Measurements from ENCODE around the gene PLCL2. TPM values are rescaled to one million over a fixed set of nuclear protein-coding genes. Genes with fewer than 3 reads are reported as not detected.

Gene PLCL2
- total and polyA plus RNA-seq, 2 donors (not counting 1 experiment from before 2014, with no cell fraction given): 4.0 to 11.9 TPM

DNA sequence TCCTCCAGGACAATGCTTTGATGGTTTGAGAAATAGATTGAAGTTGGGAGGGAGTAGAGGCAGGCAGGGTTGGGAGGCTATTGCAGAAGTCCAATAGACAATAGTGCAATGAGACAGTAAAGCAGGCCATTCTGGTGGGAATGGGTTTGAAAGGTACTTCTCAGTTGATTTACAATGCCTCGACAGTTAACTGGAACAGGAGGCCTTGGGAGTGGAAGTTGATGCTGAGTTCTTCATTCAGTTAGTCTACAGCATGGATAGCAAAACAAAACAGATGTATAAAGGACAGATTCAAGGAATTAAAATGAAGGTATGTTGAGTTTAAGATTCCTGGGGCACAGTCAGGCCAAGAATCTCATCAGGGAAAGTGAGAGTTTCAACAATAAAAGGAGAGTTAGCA, 6.8 kb upstream of the PLCL2 start:
- Histone ChIP-seq H3K36me3 (ENCODE audit: control insufficient read depth, insufficient read depth, low read length) (no peaks in the 10 kb centered on the region), H3K4me2 (ENCODE audit: extremely low read depth, insufficient read depth, low read length) (no peak overlapping the region), H3K79me2 (ENCODE audit: control insufficient read depth, insufficient read depth, low read length) (no peaks in the 10 kb centered on the region), H3K9me3 (ENCODE audit: control insufficient read depth, insufficient read depth, low read depth, low read length) (no peaks in the 10 kb centered on the region), H2AFZ (ENCODE audit: low read length) (no peak overlapping the region), H3K4me3 (replicated peaks in 1 of 4; ENCODE audit: control extremely low read depth in 1 of 4, insufficient read depth in 1 of 4, low read depth in 3 of 4, low read length in 4 of 4) (no peak overlapping the region), H3K4me1 (ENCODE audit: control insufficient read depth, extremely low read depth, insufficient read depth, low read length) (no peaks in the 10 kb centered on the region), H4K20me1 (ENCODE audit: control insufficient read depth, extremely low read depth, insufficient read depth, low read length) (no peaks in the 10 kb centered on the region), H3K27ac (ENCODE audit: insufficient read depth, low read length) (no peak overlapping the region), H3K9ac (ENCODE audit: insufficient read depth, low read length) (no peak overlapping the region), H3K27me3 (ENCODE audit: control insufficient read depth, insufficient read depth, low read length) (no peaks in the 10 kb centered on the region)
- TF ChIP-seq EZH2 (IDR thresholded peaks at IDR 0.05; ENCODE audit: low read length, missing control alignments): no peak
- TF ChIP-seq, protein P1, sequence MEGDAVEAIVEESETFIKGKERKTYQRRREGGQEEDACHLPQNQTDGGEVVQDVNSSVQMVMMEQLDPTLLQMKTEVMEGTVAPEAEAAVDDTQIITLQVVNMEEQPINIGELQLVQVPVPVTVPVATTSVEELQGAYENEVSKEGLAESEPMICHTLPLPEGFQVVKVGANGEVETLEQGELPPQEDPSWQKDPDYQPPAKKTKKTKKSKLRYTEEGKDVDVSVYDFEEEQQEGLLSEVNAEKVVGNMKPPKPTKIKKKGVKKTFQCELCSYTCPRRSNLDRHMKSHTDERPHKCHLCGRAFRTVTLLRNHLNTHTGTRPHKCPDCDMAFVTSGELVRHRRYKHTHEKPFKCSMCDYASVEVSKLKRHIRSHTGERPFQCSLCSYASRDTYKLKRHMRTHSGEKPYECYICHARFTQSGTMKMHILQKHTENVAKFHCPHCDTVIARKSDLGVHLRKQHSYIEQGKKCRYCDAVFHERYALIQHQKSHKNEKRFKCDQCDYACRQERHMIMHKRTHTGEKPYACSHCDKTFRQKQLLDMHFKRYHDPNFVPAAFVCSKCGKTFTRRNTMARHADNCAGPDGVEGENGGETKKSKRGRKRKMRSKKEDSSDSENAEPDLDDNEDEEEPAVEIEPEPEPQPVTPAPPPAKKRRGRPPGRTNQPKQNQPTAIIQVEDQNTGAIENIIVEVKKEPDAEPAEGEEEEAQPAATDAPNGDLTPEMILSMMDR (conservative IDR thresholded peaks at IDR 0.05 in 1 of 2, IDR thresholded peaks at IDR 0.05 in 1 of 2; ENCODE audit: low read depth in 1 of 2, low read length in 2 of 2): no peak
- DNase-seq (ENCODE audit: low read depth in 2 of 2): no peak

DNA sequence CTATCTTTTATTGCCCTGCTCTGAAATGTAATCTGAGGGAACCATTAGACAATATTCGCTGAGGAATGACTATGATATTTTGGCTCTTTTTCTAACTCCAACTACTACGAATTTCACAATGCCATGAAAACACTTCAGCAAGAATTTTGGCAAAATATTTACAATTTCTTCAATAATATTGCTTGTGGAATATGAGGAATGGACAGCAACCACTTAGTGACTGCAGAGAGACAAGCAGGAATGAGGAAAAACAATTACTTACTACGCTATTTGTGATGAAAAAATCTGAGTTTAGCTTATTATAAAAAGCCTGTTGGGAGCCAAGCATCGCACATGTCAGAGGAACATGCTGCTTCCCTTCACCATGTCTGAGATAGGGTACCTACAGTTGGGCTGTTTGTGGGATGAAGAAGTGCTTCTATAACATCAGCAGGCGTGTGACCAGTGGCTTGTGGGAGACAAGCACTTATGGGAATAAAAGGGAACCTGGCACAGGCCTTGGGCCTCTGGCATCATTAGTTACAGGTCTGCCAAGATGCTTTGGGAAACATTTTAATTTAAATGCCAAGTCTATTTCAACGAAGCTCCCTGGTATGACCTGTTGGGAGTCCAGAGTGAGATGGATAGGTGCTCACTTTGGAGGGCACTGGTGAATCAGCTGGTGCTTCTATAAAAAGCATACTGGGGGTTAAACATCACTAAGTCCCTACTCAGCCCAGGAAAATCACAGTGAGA, 2.7 kb upstream of the PLCL2 start:
- Histone ChIP-seq H4K20me1 (ENCODE audit: control insufficient read depth, extremely low read depth, insufficient read depth, low read length) (no peaks in the 10 kb centered on the region), H2AFZ (ENCODE audit: low read length) (no peak overlapping the region), H3K27me3 (ENCODE audit: control insufficient read depth, insufficient read depth, low read length) (no peaks in the 10 kb centered on the region), H3K9ac (ENCODE audit: insufficient read depth, low read length) (no peak overlapping the region), H3K4me3 (replicated peaks in 1 of 4; ENCODE audit: control extremely low read depth in 1 of 4, insufficient read depth in 1 of 4, low read depth in 3 of 4, low read length in 4 of 4) (no peak overlapping the region), H3K79me2 (ENCODE audit: control insufficient read depth, insufficient read depth, low read length) (peaks cover 4% of the 10 kb centered on the region), H3K27ac (ENCODE audit: insufficient read depth, low read length) (no peak overlapping the region), H3K4me1 (ENCODE audit: control insufficient read depth, extremely low read depth, insufficient read depth, low read length) (no peaks in the 10 kb centered on the region), H3K4me2 (ENCODE audit: extremely low read depth, insufficient read depth, low read length) (no peak overlapping the region), H3K9me3 (ENCODE audit: control insufficient read depth, insufficient read depth, low read depth, low read length) (no peaks in the 10 kb centered on the region), H3K36me3 (ENCODE audit: control insufficient read depth, insufficient read depth, low read length) (no peaks in the 10 kb centered on the region)
- no peak for DNase-seq (ENCODE audit: low read depth in 2 of 2)
- no peak for TF ChIP-seq EZH2 (IDR thresholded peaks at IDR 0.05; ENCODE audit: low read length, missing control alignments)
- TF ChIP-seq, protein P1 (conservative IDR thresholded peaks at IDR 0.05 in 1 of 2, IDR thresholded peaks at IDR 0.05 in 1 of 2; ENCODE audit: low read depth in 1 of 2, low read length in 2 of 2): no peak

DNA sequence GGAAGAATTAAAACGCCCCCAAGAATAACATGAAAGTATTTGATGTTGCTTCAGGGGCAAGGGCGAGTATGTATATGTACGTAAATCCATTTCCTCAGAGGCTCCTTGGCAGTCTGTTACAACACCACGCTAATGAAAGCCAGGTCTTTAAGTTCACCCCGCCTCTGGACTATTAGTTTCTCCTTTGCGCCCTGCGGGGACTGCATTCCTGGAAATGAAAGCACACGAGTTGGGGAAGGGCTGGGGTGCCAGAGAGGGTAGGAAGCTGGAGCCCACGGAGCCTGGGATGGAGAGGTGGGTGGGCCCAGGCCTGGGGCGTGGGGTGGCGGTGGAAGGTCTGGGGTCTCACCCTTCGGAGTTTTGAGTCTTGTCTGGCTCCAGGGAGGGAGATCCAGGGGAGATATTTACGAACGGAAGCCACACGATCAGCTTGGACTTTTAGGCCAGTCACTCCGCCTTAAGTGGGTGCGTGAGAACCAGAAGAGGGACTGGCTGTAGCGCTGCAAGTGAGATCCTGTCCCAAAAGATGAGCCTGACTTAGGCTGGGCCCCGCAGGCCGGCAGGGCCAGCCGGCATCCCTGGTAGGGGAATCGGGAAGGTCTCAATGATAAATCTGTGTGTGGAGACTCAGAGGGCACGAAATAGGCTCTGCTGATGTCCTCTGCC, 1.6 kb upstream of the PLCL2 start:
- Histone ChIP-seq H4K20me1 (ENCODE audit: control insufficient read depth, extremely low read depth, insufficient read depth, low read length) (no peaks in the 10 kb centered on the region), H3K27ac (ENCODE audit: insufficient read depth, low read length) (peak overlapping the region; percentile 38), H3K79me2 (ENCODE audit: control insufficient read depth, insufficient read depth, low read length) (peaks cover 4% of the 10 kb centered on the region), H3K9me3 (ENCODE audit: control insufficient read depth, insufficient read depth, low read depth, low read length) (no peaks in the 10 kb centered on the region), H3K4me3 (replicated peaks in 1 of 4; ENCODE audit: control extremely low read depth in 1 of 4, insufficient read depth in 1 of 4, low read depth in 3 of 4, low read length in 4 of 4) (no peak overlapping the region), H3K36me3 (ENCODE audit: control insufficient read depth, insufficient read depth, low read length) (no peaks in the 10 kb centered on the region), H3K4me1 (ENCODE audit: control insufficient read depth, extremely low read depth, insufficient read depth, low read length) (no peaks in the 10 kb centered on the region), H2AFZ (ENCODE audit: low read length) (peak overlapping the region; percentile 18), H3K9ac (ENCODE audit: insufficient read depth, low read length) (no peak overlapping the region), H3K27me3 (ENCODE audit: control insufficient read depth, insufficient read depth, low read length) (no peaks in the 10 kb centered on the region), H3K4me2 (ENCODE audit: extremely low read depth, insufficient read depth, low read length) (no peak overlapping the region)
- no peak for TF ChIP-seq EZH2 (IDR thresholded peaks at IDR 0.05; ENCODE audit: low read length, missing control alignments)
- TF ChIP-seq, protein P1 (conservative IDR thresholded peaks at IDR 0.05 in 1 of 2, IDR thresholded peaks at IDR 0.05 in 1 of 2; ENCODE audit: low read depth in 1 of 2, low read length in 2 of 2): no peak
- DNase-seq (ENCODE audit: low read depth in 2 of 2): peak in 1 of 2 donors; percentile 60
